HG02623 (cell line): ENCODE results near the gene AKR1C1.
"Not testable (repeated sequence)": the region's sequence is repeated elsewhere in the genome, so short reads cannot be mapped to it uniquely, and the experiment has no call there.

Source experiments
- ATAC-seq: cut with Tn5 transposase; IDR thresholded peaks from one replicate; pipeline ENCODE4 v1.9.1; 2021; ENCODE audit warnings: moderate library complexity; ENCODE audit not compliant: unreplicated experiment

Gene AKR1C1

GRCh38 chr10:5014200-5014910, 51.1 kb downstream of the AKR1C1 start:
- not testable (repeated sequence) for ATAC-seq

- ATAC-seq = no peak
Observed at GRCh38 chr10:5014936-5015335, 51.7 kb downstream of the AKR1C1 start.

- no peak for ATAC-seq
Observed at GRCh38 chr10:5018134-5018533, 54.9 kb downstream of the AKR1C1 start.

- ATAC-seq = not testable (repeated sequence)
Observed at GRCh38 chr10:5018671-5019277, 55.6 kb downstream of the AKR1C1 start.

GRCh38 chr10:5019770-5020612, 56.8 kb downstream of the AKR1C1 start:
- not testable (repeated sequence) for ATAC-seq

GRCh38 chr10:5021624-5022290, 58.5 kb downstream of the AKR1C1 start:
- ATAC-seq = not testable (repeated sequence)

- ATAC-seq = no peak
Observed at GRCh38 chr10:5023177-5023805, 60.1 kb downstream of the AKR1C1 start.

- ATAC-seq = not testable (repeated sequence)
Observed at GRCh38 chr10:5025461-5025881, 62.3 kb downstream of the AKR1C1 start.

GRCh38 chr10:5030989-5031388, 67.8 kb downstream of the AKR1C1 start:
- ATAC-seq = no peak

- not testable (repeated sequence) for ATAC-seq
Observed at GRCh38 chr10:5031588-5031987, 68.4 kb downstream of the AKR1C1 start.

- ATAC-seq = not testable (repeated sequence)
Observed at GRCh38 chr10:5032444-5032843, 69.2 kb downstream of the AKR1C1 start.
